GM12801 (cell line): Measurements from ENCODE around the gene SLC18B1.

Experiments used
- CTCF ChIP-seq: IDR thresholded peaks from one replicate; pipeline ENCODE4 v1.5.1; 2011; ENCODE audit warnings: control low read depth; ENCODE audit not compliant: insufficient read length; ENCODE audit errors: extremely low read depth

Gene SLC18B1

GRCh38 chr6:132750455-132751248, 47.8 kb downstream of the SLC18B1 start:
- TF ChIP-seq CTCF = no peak

DNA sequence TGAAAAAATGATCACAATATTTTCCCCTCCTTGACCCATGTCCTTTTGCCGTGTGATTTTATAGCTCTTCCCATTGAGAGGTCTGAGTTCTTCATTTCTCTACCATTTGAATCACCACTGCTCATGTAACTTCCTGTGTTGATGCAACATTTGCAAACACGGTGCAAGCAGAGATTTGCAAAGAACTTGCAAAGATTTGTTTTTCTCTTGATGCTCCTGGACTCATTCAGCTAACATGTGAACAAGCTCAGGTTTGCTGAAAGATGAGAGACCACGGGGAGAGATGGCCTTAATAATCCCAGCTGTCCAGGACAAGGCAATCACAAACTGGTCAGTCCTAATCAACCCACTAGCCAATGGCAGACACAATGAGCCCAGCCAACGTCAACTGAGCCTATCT, 49.3 kb downstream of the SLC18B1 start:
- no peak for TF ChIP-seq CTCF

- no peak for TF ChIP-seq CTCF
These were observed 50.0 kb downstream of the SLC18B1 start for GRCh38 chr6:132748446-132748845.

GRCh38 chr6:132746048-132746447, 52.4 kb downstream of the SLC18B1 start:
- TF ChIP-seq CTCF = no peak

- no peak for TF ChIP-seq CTCF
These were observed 55.9 kb downstream of the SLC18B1 start for GRCh38 chr6:132742495-132742894.

- TF ChIP-seq CTCF = no peak
These were observed 57.2 kb downstream of the SLC18B1 start for GRCh38 chr6:132741281-132741680.

- no peak for TF ChIP-seq CTCF
These were observed 62.2 kb downstream of the SLC18B1 start for GRCh38 chr6:132736239-132736638.
